IMR-90 (cell line): ENCODE results near the gene DNMT3B. TPM values are rescaled to one million over a fixed set of nuclear protein-coding genes. Genes with fewer than 3 reads are reported as not detected.

ENCODE experiments used
- ATAC-seq: fragments of 200-7000 bp; cut with Tn5 transposase; 2 replicates; pipeline ENCODE4 v1.9.1; 2020; ENCODE audit warnings: low read depth, mild to moderate bottlenecking, moderate library complexity
- BruUV-seq: library from RNA; stranded (reverse); fragments of 400-500 nt; replicated peaks from 2 replicates; lab custom pipeline; 2021; lab: Mats Ljungman, UMichigan
- CTCF ChIA-PET: fragments of 300-600 bp; formaldehyde crosslinking; extraction: SDS; loops from one replicate; lab custom pipeline; 2021; ENCODE audit warnings: antibody characterized with exemption; lab: Yijun Ruan, JAX
- POLR2A ChIA-PET: fragments of 300-600 bp; sonication (Branson Sonifier 250); formaldehyde crosslinking; loops from one replicate; lab custom pipeline; 2022; ENCODE audit warnings: antibody characterized with exemption; ENCODE audit not compliant: unreplicated experiment; lab: Charles Lee
- DNase-seq: peaks from one replicate; pipeline ENCODE4 v3.0.0; 2013
- H2AFZ ChIP-seq: replicated peaks from 2 replicates; pipeline ENCODE3; 2013; ENCODE audit warnings: low read length, mild to moderate bottlenecking; ENCODE audit not compliant: poor library complexity
- H2AK5ac ChIP-seq: 2 replicates; pipeline ENCODE4 v1.6.1; 2013; ENCODE audit warnings: low read depth, low read length, inconsistent platforms
- H2AK9ac ChIP-seq: replicated peaks from 2 replicates; pipeline ENCODE3; 2013; ENCODE audit warnings: mild to moderate bottlenecking, low read depth, low read length, moderate library complexity; ENCODE audit not compliant: poor library complexity
- H2BK120ac ChIP-seq: 2 replicates; pipeline ENCODE4 v1.6.1; 2013; ENCODE audit warnings: low read depth, low read length, inconsistent platforms
- H2BK15ac ChIP-seq: 3 replicates; pipeline ENCODE4 v1.6.1; 2013; ENCODE audit warnings: low read depth, low read length, inconsistent platforms
- H2BK20ac ChIP-seq: 2 replicates; pipeline ENCODE4 v1.6.1; 2013; ENCODE audit warnings: low read depth, mild to moderate bottlenecking, inconsistent platforms, low read length, moderate library complexity
- H2BK5ac ChIP-seq: 2 replicates; pipeline ENCODE4 v1.6.1; 2013; ENCODE audit warnings: mild to moderate bottlenecking, low read depth, low read length, inconsistent platforms; ENCODE audit not compliant: poor library complexity, severe bottlenecking
- H3K14ac ChIP-seq: replicated peaks from 2 replicates; pipeline ENCODE4 v1.6.1; 2013; ENCODE audit warnings: low read depth, low read length, inconsistent platforms
- H3K18ac ChIP-seq: 2 replicates; pipeline ENCODE4 v1.6.1; 2013; ENCODE audit warnings: low read depth, low read length, control low read depth
- H3K23ac ChIP-seq: 2 replicates; pipeline ENCODE4 v1.6.1; 2013; ENCODE audit warnings: low read depth, low read length, inconsistent platforms
- H3K27ac ChIP-seq: 2 replicates; pipeline ENCODE4 v1.5.1; 2013; ENCODE audit warnings: mild to moderate bottlenecking, control low read depth, low read length; ENCODE audit not compliant: insufficient read depth
- H3K27me3 ChIP-seq: 2 replicates; pipeline ENCODE4 v1.6.1; 2013; ENCODE audit warnings: low read length; ENCODE audit not compliant: control insufficient read depth, insufficient read depth
- H3K36me3 ChIP-seq: 2 replicates; pipeline ENCODE4 v1.6.1; 2013; ENCODE audit warnings: low read length, mixed read lengths; ENCODE audit not compliant: control insufficient read depth, insufficient read depth
- H3K4ac ChIP-seq: 2 replicates; pipeline ENCODE4 v1.6.1; 2013; ENCODE audit warnings: low read depth, low read length, inconsistent platforms
- H3K4me1 ChIP-seq: 2 replicates; pipeline ENCODE4 v1.6.1; 2013; ENCODE audit warnings: low read length, mixed read lengths; ENCODE audit not compliant: control insufficient read depth, insufficient read depth
- H3K4me2 ChIP-seq: 2 replicates; pipeline ENCODE4 v1.6.1; 2013; ENCODE audit warnings: low read depth, mild to moderate bottlenecking, control low read depth, low read length, moderate library complexity
- H3K4me3 ChIP-seq: 2 replicates; pipeline ENCODE4 v1.5.1; 2013; ENCODE audit warnings: low read depth, mild to moderate bottlenecking, control low read depth, low read length, moderate library complexity; ENCODE audit not compliant: insufficient read depth
- H3K56ac ChIP-seq: 2 replicates; pipeline ENCODE4 v1.6.1; 2013; ENCODE audit warnings: low read length, inconsistent platforms; ENCODE audit not compliant: insufficient read depth; ENCODE audit errors: extremely low read depth
- H3K79me1 ChIP-seq, 2 experiments: 2 replicates each; pipeline ENCODE4 v1.6.1; 2013; ENCODE audit warnings: low read length in 2 of 2, inconsistent platforms in 1 of 2, low read depth in 1 of 2
- H3K9ac ChIP-seq: 2 replicates; pipeline ENCODE4 v1.6.1; 2013; ENCODE audit warnings: low read depth, low read length, control low read depth
- H3K9me1 ChIP-seq: 2 replicates; pipeline ENCODE4 v1.6.1; 2013; ENCODE audit warnings: low read length, inconsistent platforms; ENCODE audit not compliant: insufficient read depth
- H3K9me3 ChIP-seq: 2 replicates; pipeline ENCODE4 v1.6.1; 2013; ENCODE audit warnings: low read length; ENCODE audit not compliant: control insufficient read depth, insufficient read depth
- H4K20me1 ChIP-seq: 2 replicates; pipeline ENCODE4 v1.6.1; 2013; ENCODE audit warnings: low read length, inconsistent platforms; ENCODE audit not compliant: insufficient read depth
- H4K5ac ChIP-seq: 2 replicates; pipeline ENCODE4 v1.6.1; 2013; ENCODE audit warnings: mild to moderate bottlenecking, low read depth, low read length, control low read depth
- H4K8ac ChIP-seq, 2 experiments: 2 replicates each; pipeline ENCODE4 v1.6.1; 2013; ENCODE audit warnings: low read depth in 2 of 2, low read length in 2 of 2, control low read depth in 1 of 2, inconsistent platforms in 1 of 2
- H4K91ac ChIP-seq: 2 replicates; pipeline ENCODE4 v1.6.1; 2013; ENCODE audit warnings: low read depth, low read length, inconsistent platforms; ENCODE audit not compliant: insufficient read depth
- BHLHE40 ChIP-seq: fragments of 150-350 bp; IDR thresholded peaks from 2 replicates; pipeline ENCODE4 v1.6.1; 2016; ENCODE audit warnings: mild to moderate bottlenecking, low read depth, low read length
- CEBPB ChIP-seq: IDR thresholded peaks from 2 replicates; pipeline ENCODE4 v1.6.1; 2012; ENCODE audit warnings: low read depth, low read length, improper control_type of control experiment
- CHD1 ChIP-seq: IDR thresholded peaks from 2 replicates; pipeline ENCODE4 v1.6.1; 2012; ENCODE audit warnings: low read depth, low read length, improper control_type of control experiment
- CTCF ChIP-seq: conservative IDR thresholded peaks from 2 replicates; pipeline ENCODE4 v1.5.1; 2012; ENCODE audit warnings: mild to moderate bottlenecking, low read depth, low read length, improper control_type of control experiment
- FOS ChIP-seq: fragments of 150-350 bp; IDR thresholded peaks from 2 replicates; pipeline ENCODE4 v1.6.1; 2016; ENCODE audit warnings: low read depth, low read length
- MAFK ChIP-seq: IDR thresholded peaks from 2 replicates; pipeline ENCODE4 v1.6.1; 2012; ENCODE audit warnings: low read depth, low read length, improper control_type of control experiment
- MAZ ChIP-seq: IDR thresholded peaks from 2 replicates; pipeline ENCODE4 v1.6.1; 2012; ENCODE audit warnings: low read depth, mild to moderate bottlenecking, low read length, improper control_type of control experiment, moderate library complexity, borderline replicate concordance
- MXI1 ChIP-seq: IDR thresholded peaks from 2 replicates; pipeline ENCODE4 v1.6.1; 2012; ENCODE audit warnings: low read depth, mild to moderate bottlenecking, low read length, moderate library complexity, borderline replicate concordance
- POLR2A ChIP-seq: IDR thresholded peaks from 2 replicates; pipeline ENCODE4 v1.6.1; 2012; ENCODE audit warnings: mild to moderate bottlenecking, low read depth, low read length
- RAD21 ChIP-seq: IDR thresholded peaks from 2 replicates; pipeline ENCODE4 v1.6.1; 2012; ENCODE audit warnings: low read length, improper control_type of control experiment
- RCOR1 ChIP-seq: IDR thresholded peaks from 2 replicates; pipeline ENCODE4 v1.6.1; 2012; ENCODE audit warnings: mild to moderate bottlenecking, low read length, improper control_type of control experiment; ENCODE audit not compliant: insufficient replicate concordance
- RFX5 ChIP-seq: IDR thresholded peaks from 2 replicates; pipeline ENCODE4 v1.8.0; 2012; ENCODE audit warnings: low read depth, mild to moderate bottlenecking, low read length, moderate library complexity
- SMC3 ChIP-seq: fragments of 150-350 bp; IDR thresholded peaks from 2 replicates; pipeline ENCODE4 v1.6.1; 2016; ENCODE audit warnings: low read depth, mild to moderate bottlenecking, antibody characterized with exemption, low read length, moderate library complexity
- WGBS, 2 experiments: methylation state at CpG; one replicate each; pipeline versions ENCODE4 v1.1.5 to v1.1.7; 2013; ENCODE audit warnings: missing lambda C conversion rate in 2 of 2; ENCODE audit not compliant: insufficient read length in 1 of 2; ENCODE audit errors: extremely low coverage in 2 of 2; 5-methylcytosine and 5-hydroxymethylcytosine counted together
- dilution Hi-C: fragments of 300-500 bp; cut with HindIII; formaldehyde crosslinking; loops from one replicate; pipeline ENCODE4 v1.14.3; 2018; ENCODE audit warnings: low sequenced_read_pairs; ENCODE audit not compliant: unreplicated experiment
- in situ Hi-C: fragments of 300-500 bp; cut with MboI; formaldehyde crosslinking; loops from 3 replicates; pipeline ENCODE4 v1.14.3; 2019; ENCODE audit warnings: low sequenced_read_pairs, inconsistent platforms, mixed read lengths
- intact Hi-C: fragments of 100-400 bp; cut with micrococcal nuclease; formaldehyde crosslinking; loops from 2 replicates; pipeline ENCODE4 v1.10.0; 2022
- polyA plus RNA-seq, 3 experiments: library from polyadenylated mRNA; depleted of rRNA; stranded (reverse); fragments of >200 nt; gene quantifications; 2 replicates each; pipeline ENCODE4 v1.2.3, GENCODE V29; 2012; ENCODE audit warnings: low replicate concordance in 1 of 3
- total RNA-seq: library from RNA; depleted of rRNA; stranded (reverse); fragments of >200 nt; gene quantifications from 2 replicates; pipeline ENCODE4 v1.2.3, GENCODE V29; 2012
- TF ChIP-seq, protein P1 (sequence below): fragments of 150-350 bp; IDR thresholded peaks from 2 replicates; pipeline ENCODE4 v1.6.1; 2016; ENCODE audit warnings: low read depth, mild to moderate bottlenecking, low read length, moderate library complexity, borderline replicate concordance
- TF ChIP-seq, protein P2 (sequence below): fragments of 150-350 bp; IDR thresholded peaks from 2 replicates; pipeline ENCODE4 v1.6.1; 2017; ENCODE audit warnings: mild to moderate bottlenecking, antibody characterized with exemption, low read length, low read depth

DNMT3B gene
- total and polyA plus RNA-seq, 2 of the 4 experiments (the other 2 are of a cell fraction): 1.3 to 1.9 TPM

DNA sequence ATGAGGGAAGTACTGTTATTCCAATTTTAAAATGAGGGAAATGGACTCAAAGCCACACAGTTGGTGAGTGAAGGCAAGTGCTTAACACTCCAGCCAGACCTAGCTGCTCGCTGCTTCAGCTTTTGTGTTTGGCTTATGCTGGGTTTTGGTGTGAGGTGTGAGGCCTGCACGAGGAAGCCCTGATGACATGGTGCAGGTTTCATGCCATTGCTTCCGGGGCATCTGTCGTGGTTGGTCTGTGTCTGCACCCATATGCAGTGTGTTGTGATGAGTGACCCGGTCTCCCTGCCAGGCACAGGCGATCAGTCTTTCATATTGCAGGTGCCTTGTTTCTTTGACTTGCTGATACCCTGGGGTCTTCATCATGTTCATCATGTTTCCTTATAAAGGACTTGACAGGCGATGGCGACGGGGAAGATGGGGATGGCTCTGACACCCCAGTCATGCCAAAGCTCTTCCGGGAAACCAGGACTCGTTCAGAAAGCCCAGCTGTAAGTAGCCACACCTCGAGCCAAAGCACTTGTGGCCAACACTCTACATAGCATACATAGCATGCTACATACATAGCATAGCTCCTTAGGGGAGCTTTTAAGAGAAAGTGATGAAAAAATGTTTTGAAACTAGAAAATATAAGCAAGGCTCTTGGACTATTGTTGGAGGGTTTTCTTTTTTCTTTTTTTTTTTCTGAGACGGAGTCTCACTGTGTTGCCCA is 22.3 kb downstream of the DNMT3B start:
- Histone ChIP-seq H2AFZ (no peak overlapping the region), H3K23ac (no peak overlapping the region), H4K5ac (no peak overlapping the region), H2BK15ac (no peak overlapping the region), H4K8ac (no peak overlapping the region), H3K27ac (no peak overlapping the region), H3K4me1 (no peaks in the 10 kb centered on the region), H2AK5ac (no peak overlapping the region), H2AK9ac (no peak overlapping the region), H3K14ac (no peak overlapping the region), H3K18ac (no peak overlapping the region), H3K56ac (no peak overlapping the region), H4K91ac (no peak overlapping the region), H3K9me1 (peaks cover 6% of the 10 kb centered on the region; the same call in 1 of the 2 replicates), H2BK5ac (no peak overlapping the region), H3K9me3 (no peaks in the 10 kb centered on the region), H3K27me3 (no peaks in the 10 kb centered on the region), H2BK20ac (no peak overlapping the region), H3K9ac (no peak overlapping the region), H3K4me3 (no peak overlapping the region), H3K79me1 (no peaks in the 10 kb centered on the region), H3K4me2 (no peak overlapping the region), H3K36me3 (peaks cover 4% of the 10 kb centered on the region; the same call in 1 of the 2 replicates), H2BK120ac (no peak overlapping the region), H3K4ac (no peak overlapping the region), H4K20me1 (no peaks in the 10 kb centered on the region; the same call in 1 of the 2 replicates)
- DNase-seq: no peak
- POLR2A ChIA-PET: no interaction called here
- no peak for ATAC-seq
- CTCF ChIA-PET: interaction anchor here (0.6 to 0.7 kb wide), 2 partner anchors 265 to 688 kb away, joined by 3 read pairs; no protein-coding TSS in a partner anchor
- in situ Hi-C loops (loop anchor here (5.0 to 10.0 kb wide), 2 partner anchors 117 to 160 kb away; no protein-coding TSS in a partner anchor), dilution Hi-C loops (no loop called here), intact Hi-C loops (no loop called here)
- WGBS, 2 experiments: 92% methylated on average over 4 of the region's 13 CpGs; no CpG with 5 or more reads in 1 of the 2 experiments
- BruUV-seq: no TSS peak
- TF ChIP-seq RFX5 (no peak), MAZ (no peak), POLR2A (no peak), CTCF (no peak), MXI1 (no peak), FOS (no peak), SMC3 (no peak), MAFK (no peak), CHD1 (no peak), CEBPB (no peak), RAD21 (no peak), BHLHE40 (no peak), RCOR1 (no peak)
- TF ChIP-seq, protein P1, sequence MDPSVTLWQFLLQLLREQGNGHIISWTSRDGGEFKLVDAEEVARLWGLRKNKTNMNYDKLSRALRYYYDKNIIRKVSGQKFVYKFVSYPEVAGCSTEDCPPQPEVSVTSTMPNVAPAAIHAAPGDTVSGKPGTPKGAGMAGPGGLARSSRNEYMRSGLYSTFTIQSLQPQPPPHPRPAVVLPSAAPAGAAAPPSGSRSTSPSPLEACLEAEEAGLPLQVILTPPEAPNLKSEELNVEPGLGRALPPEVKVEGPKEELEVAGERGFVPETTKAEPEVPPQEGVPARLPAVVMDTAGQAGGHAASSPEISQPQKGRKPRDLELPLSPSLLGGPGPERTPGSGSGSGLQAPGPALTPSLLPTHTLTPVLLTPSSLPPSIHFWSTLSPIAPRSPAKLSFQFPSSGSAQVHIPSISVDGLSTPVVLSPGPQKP: no peak
- TF ChIP-seq, protein P2, sequence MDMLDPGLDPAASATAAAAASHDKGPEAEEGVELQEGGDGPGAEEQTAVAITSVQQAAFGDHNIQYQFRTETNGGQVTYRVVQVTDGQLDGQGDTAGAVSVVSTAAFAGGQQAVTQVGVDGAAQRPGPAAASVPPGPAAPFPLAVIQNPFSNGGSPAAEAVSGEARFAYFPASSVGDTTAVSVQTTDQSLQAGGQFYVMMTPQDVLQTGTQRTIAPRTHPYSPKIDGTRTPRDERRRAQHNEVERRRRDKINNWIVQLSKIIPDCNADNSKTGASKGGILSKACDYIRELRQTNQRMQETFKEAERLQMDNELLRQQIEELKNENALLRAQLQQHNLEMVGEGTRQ: no peak
